PC-9 (cell line): ENCODE measurements around the gene NPIPB6. TPM values are rescaled to one million over a fixed set of nuclear protein-coding genes. Genes with fewer than 3 reads are reported as not detected.

Experiments used
- BruUV-seq: library from RNA; stranded (reverse); fragments of 400-500 nt; replicated peaks from 2 replicates; lab custom pipeline; 2021; lab: Mats Ljungman, UMichigan
- CTCF ChIA-PET: fragments of 300-600 bp; sonication (Branson Sonifier 250); formaldehyde crosslinking; loops from one replicate; lab custom pipeline; 2022; ENCODE audit warnings: antibody characterized with exemption; lab: Charles Lee
- POLR2A ChIA-PET: fragments of 300-600 bp; sonication (Branson Sonifier 250); formaldehyde crosslinking; loops from one replicate; lab custom pipeline; 2022; ENCODE audit warnings: antibody characterized with exemption; ENCODE audit not compliant: unreplicated experiment; lab: Charles Lee
- DNase-seq, 2 experiments: peaks; one replicate each; pipeline versions ENCODE4 v3.0.0 to v3.0.0-alpha.2; 2015 to 2022; ENCODE audit warnings: mixed read lengths in 1 of 2
- H2AFZ ChIP-seq: fragments of 200-600 bp; sonication (generic); 2 replicates; pipeline ENCODE4 v1.8.1; 2017; ENCODE audit warnings: antibody characterized with exemption
- H3F3A ChIP-seq: fragments of 200-600 bp; sonication (generic); 2 replicates; pipeline ENCODE4 v1.8.1; 2017; ENCODE audit warnings: antibody characterized with exemption, mild to moderate bottlenecking, low read depth; ENCODE audit not compliant: insufficient read depth
- H3K27ac ChIP-seq: fragments of 200-600 bp; sonication (generic); 2 replicates; pipeline ENCODE4 v1.6.1; 2016; ENCODE audit warnings: mixed run types
- H3K27me3 ChIP-seq: fragments of 200-600 bp; sonication (generic); 2 replicates; pipeline ENCODE4 v1.6.1; 2016; ENCODE audit warnings: low read depth, mixed run types; ENCODE audit not compliant: insufficient read depth
- H3K36me3 ChIP-seq: fragments of 200-600 bp; sonication (generic); 2 replicates; pipeline ENCODE4 v1.6.1; 2016; ENCODE audit warnings: low read depth, mixed run types
- H3K4me1 ChIP-seq: fragments of 200-600 bp; sonication (generic); replicated peaks from 2 replicates; pipeline ENCODE4 v1.6.1; 2016; ENCODE audit warnings: mixed run types; ENCODE audit not compliant: insufficient read depth
- H3K4me2 ChIP-seq: fragments of 200-600 bp; sonication (generic); 2 replicates; pipeline ENCODE4 v1.6.1; 2017; ENCODE audit warnings: mixed run types
- H3K4me3 ChIP-seq: fragments of 200-600 bp; sonication (generic); 2 replicates; pipeline ENCODE4 v1.6.1; 2016; ENCODE audit warnings: mixed run types
- H3K79me2 ChIP-seq: fragments of 200-600 bp; sonication (generic); 2 replicates; pipeline ENCODE4 v1.6.1; 2017; ENCODE audit warnings: low read depth, mixed run types
- H3K9me2 ChIP-seq: fragments of 200-600 bp; sonication (generic); 2 replicates; pipeline ENCODE4 v1.8.1; 2017; ENCODE audit warnings: mild to moderate bottlenecking; ENCODE audit not compliant: insufficient read depth
- H3K9me3 ChIP-seq: fragments of 200-600 bp; sonication (generic); 2 replicates; pipeline ENCODE4 v1.8.1; 2016; ENCODE audit warnings: low read depth; ENCODE audit not compliant: insufficient read depth
- H4K20me1 ChIP-seq: fragments of 200-600 bp; sonication (generic); 2 replicates; pipeline ENCODE4 v1.8.1; 2017; ENCODE audit not compliant: insufficient read depth
- CTCF ChIP-seq: fragments of 200-600 bp; sonication (generic); conservative IDR thresholded peaks from 2 replicates; pipeline ENCODE4 v1.6.1; 2017; ENCODE audit warnings: mixed run types, antibody characterized with exemption, mild to moderate bottlenecking, moderate library complexity
- EZH2 ChIP-seq: fragments of 200-600 bp; sonication (generic); IDR thresholded peaks from 2 replicates; pipeline ENCODE4 v1.8.0; 2017; ENCODE audit warnings: antibody characterized with exemption, low read depth
- intact Hi-C: fragments of 100-400 bp; cut with micrococcal nuclease; formaldehyde crosslinking; loops from one replicate; pipeline ENCODE4 v1.10.0; 2022; ENCODE audit not compliant: unreplicated experiment
- total RNA-seq: library from RNA; stranded (reverse); gene quantifications from 2 replicates; pipeline ENCODE4 v1.2.3, GENCODE V29; 2021

The NPIPB6 gene
- total RNA-seq, 1 experiment from 2014 or later: 6.9 TPM

GRCh38 chr16:28311913-28312312, 51.4 kb downstream of the NPIPB6 start:
- Histone ChIP-seq H3K9me3 (no peaks in the 10 kb centered on the region), H4K20me1 (no peaks in the 10 kb centered on the region), H3K36me3 (no peaks in the 10 kb centered on the region), H3K4me2 (no peak overlapping the region), H2AFZ (no peak overlapping the region), H3K9me2 (no peaks in the 10 kb centered on the region), H3K27me3 (peaks cover 2% of the 10 kb centered on the region; the same call in 1 of the 2 replicates), H3K79me2 (no peaks in the 10 kb centered on the region), H3K27ac (no peak overlapping the region), H3F3A (no peaks in the 10 kb centered on the region), H3K4me3 (no peak overlapping the region), H3K4me1 (no peaks in the 10 kb centered on the region)
- intact Hi-C loops: no loop called here
- no peak for TF ChIP-seq CTCF
- TF ChIP-seq EZH2: no peak
- no TSS peak for BruUV-seq
- CTCF ChIA-PET: no interaction called here
- POLR2A ChIA-PET: no interaction called here
- no peak for DNase-seq

- H3K4me2 ChIP-seq: no peak overlapping the region
- no peak overlapping the region for H3K4me3 ChIP-seq
- ChIA-PET POLR2A (no interaction called here), CTCF (no interaction called here)
- H3K4me1 ChIP-seq: no peaks in the 10 kb centered on the region
- H4K20me1 ChIP-seq: no peaks in the 10 kb centered on the region
- BruUV-seq: no TSS peak
- no peak overlapping the region for H3K27ac ChIP-seq
- TF ChIP-seq EZH2 (no peak), CTCF (no peak)
- no peak for DNase-seq
- no peaks in the 10 kb centered on the region for H3K79me2 ChIP-seq
- H3K36me3 ChIP-seq: no peaks in the 10 kb centered on the region
- intact Hi-C loops: no loop called here
- peaks cover 6% of the 10 kb centered on the region; the same call in 1 of the 2 replicates for H3K27me3 ChIP-seq
- H3K9me3 ChIP-seq: no peaks in the 10 kb centered on the region
- no peaks in the 10 kb centered on the region for H3K9me2 ChIP-seq
- H3F3A ChIP-seq: no peaks in the 10 kb centered on the region
- H2AFZ ChIP-seq: no peak overlapping the region
Measured at GRCh38 chr16:28311413-28311812, 51.9 kb downstream of the NPIPB6 start.

- Histone ChIP-seq H3K4me2 (no peak overlapping the region), H3K79me2 (no peaks in the 10 kb centered on the region), H3K27ac (no peak overlapping the region), H3K36me3 (no peaks in the 10 kb centered on the region), H3F3A (no peaks in the 10 kb centered on the region), H4K20me1 (no peaks in the 10 kb centered on the region), H3K4me3 (no peak overlapping the region), H3K4me1 (no peaks in the 10 kb centered on the region), H2AFZ (no peak overlapping the region), H3K9me3 (no peaks in the 10 kb centered on the region), H3K9me2 (no peaks in the 10 kb centered on the region), H3K27me3 (peaks cover 12% of the 10 kb centered on the region; the same call in 1 of the 2 replicates)
- CTCF ChIA-PET: no interaction called here
- intact Hi-C loops: no loop called here
- POLR2A ChIA-PET: no interaction called here
- TF ChIP-seq CTCF: no peak
- no peak for DNase-seq
- BruUV-seq: no TSS peak
Measured at GRCh38 chr16:28310796-28311195, 52.5 kb downstream of the NPIPB6 start.
